ENCODE results near the gene IPMK.

The IPMK gene

DNA sequence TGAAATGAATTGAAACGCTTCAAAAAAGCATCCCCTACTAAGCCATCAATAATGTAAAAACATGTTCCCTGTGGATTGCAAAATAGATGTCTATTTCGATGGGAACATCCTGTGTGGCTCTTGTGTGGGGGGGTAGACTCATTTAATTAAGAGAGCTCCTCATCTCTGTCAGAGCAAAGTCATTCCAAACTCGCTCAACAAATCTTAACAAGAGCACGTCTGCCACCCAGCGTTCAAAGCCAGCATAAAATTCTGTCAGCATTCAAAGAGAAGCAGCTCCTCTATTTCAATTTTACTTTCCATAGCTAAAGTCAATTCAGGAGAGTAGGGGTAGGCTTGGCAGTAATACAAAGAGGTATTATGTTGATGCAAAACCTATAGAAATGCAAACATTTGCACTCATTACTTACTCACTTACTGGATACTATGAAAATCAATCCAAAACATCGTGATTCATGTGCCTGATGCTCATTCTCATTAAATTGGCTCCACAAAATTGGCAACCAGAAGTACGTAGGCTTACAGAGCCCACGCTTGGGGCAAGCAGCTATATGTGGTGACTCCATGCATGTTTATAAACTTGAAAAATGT lies 114.9 kb downstream of the IPMK start:
- DNase-seq: peak; percentile 73

DNA sequence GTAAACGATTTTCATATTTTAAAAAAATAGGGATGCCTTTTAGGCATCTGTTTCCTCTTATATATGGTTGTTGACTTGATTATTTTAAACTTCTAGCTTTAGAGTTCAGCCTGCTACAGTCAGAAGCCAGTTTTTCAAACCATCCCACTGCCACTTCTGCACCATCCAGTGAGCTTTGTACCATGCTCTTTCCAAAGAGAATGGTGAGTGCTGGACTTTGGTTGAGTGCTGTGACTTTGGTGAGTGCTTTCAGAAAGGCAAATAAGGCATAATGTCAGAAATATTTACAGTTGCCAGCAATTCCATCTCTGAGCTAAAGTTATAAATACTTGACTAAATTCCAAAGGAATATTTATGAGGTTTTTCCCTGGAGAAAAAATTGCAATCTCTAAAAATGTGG lies 117.4 kb downstream of the IPMK start:
- DNase-seq: no peak

- DNase-seq: no peak
Observed at GRCh38 chr10:58143944-58144343, 123.8 kb downstream of the IPMK start.

All from islet precursor cell (in vitro differentiated cells).